OCI-LY7 (cell line): ENCODE results near the gene SMPD2.
"Not testable (repeated sequence)": the region's sequence is repeated elsewhere in the genome, so short reads cannot be mapped to it uniquely, and the experiment has no call there.

Experiments used
- EZH2phosphoT487 ChIP-seq: fragments of 200-600 bp; sonication (generic); IDR thresholded peaks from 2 replicates; pipeline ENCODE4 v1.6.1; 2018; ENCODE audit warnings: low read depth, borderline replicate concordance, mild to moderate bottlenecking, mixed run types, antibody characterized with exemption, low read length, moderate library complexity, mixed read lengths
- TF ChIP-seq, protein P1 (sequence below): fragments of 200-600 bp; sonication (generic); conservative IDR thresholded peaks from 2 replicates; pipeline ENCODE4 v1.5.1; 2014; ENCODE audit warnings: mild to moderate bottlenecking, antibody characterized with exemption, low read length, moderate library complexity, mixed read lengths

DNA sequence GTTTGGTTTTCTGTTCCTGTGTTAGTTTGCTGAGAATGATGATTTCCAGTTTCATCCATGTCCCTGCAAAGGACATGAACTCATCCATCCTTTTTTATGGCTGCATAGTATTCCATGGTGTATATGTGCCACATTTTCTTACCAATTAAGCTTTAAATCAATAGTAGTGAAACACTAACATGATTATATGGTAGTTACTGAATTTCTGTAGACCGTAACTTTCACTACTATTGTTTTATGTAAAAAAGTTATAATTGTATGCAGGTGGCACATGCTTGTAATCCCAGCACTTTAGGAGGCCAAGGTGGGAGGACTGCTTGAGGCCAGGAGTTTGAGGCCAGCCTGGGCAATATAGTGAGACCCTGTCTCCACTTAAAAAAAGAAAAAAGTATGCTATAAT, 20.7 kb downstream of the SMPD2 start:
- TF ChIP-seq, protein P1, sequence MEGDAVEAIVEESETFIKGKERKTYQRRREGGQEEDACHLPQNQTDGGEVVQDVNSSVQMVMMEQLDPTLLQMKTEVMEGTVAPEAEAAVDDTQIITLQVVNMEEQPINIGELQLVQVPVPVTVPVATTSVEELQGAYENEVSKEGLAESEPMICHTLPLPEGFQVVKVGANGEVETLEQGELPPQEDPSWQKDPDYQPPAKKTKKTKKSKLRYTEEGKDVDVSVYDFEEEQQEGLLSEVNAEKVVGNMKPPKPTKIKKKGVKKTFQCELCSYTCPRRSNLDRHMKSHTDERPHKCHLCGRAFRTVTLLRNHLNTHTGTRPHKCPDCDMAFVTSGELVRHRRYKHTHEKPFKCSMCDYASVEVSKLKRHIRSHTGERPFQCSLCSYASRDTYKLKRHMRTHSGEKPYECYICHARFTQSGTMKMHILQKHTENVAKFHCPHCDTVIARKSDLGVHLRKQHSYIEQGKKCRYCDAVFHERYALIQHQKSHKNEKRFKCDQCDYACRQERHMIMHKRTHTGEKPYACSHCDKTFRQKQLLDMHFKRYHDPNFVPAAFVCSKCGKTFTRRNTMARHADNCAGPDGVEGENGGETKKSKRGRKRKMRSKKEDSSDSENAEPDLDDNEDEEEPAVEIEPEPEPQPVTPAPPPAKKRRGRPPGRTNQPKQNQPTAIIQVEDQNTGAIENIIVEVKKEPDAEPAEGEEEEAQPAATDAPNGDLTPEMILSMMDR, result not testable (repeated sequence)
- TF ChIP-seq EZH2phosphoT487, result not testable (repeated sequence)
